ENCODE results near the gene RHOBTB1.

GRCh38 chr10:60974463-60975149, 30.6 kb upstream of the RHOBTB1 start:
- TF ChIP-seq NFRKB (IDR thresholded peaks at IDR 0.05) (no peak), ARNT (IDR thresholded peaks at IDR 0.05) (no peak), SUZ12 (IDR thresholded peaks at IDR 0.05) (no peak), FOXA1 (IDR thresholded peaks at IDR 0.05) (no peak)
